Measurements from ENCODE around the gene BEND4.
"Not testable (repeated sequence)": the region's sequence is repeated elsewhere in the genome, so short reads cannot be mapped to it uniquely, and the experiment has no call there.

The BEND4 gene

DNA sequence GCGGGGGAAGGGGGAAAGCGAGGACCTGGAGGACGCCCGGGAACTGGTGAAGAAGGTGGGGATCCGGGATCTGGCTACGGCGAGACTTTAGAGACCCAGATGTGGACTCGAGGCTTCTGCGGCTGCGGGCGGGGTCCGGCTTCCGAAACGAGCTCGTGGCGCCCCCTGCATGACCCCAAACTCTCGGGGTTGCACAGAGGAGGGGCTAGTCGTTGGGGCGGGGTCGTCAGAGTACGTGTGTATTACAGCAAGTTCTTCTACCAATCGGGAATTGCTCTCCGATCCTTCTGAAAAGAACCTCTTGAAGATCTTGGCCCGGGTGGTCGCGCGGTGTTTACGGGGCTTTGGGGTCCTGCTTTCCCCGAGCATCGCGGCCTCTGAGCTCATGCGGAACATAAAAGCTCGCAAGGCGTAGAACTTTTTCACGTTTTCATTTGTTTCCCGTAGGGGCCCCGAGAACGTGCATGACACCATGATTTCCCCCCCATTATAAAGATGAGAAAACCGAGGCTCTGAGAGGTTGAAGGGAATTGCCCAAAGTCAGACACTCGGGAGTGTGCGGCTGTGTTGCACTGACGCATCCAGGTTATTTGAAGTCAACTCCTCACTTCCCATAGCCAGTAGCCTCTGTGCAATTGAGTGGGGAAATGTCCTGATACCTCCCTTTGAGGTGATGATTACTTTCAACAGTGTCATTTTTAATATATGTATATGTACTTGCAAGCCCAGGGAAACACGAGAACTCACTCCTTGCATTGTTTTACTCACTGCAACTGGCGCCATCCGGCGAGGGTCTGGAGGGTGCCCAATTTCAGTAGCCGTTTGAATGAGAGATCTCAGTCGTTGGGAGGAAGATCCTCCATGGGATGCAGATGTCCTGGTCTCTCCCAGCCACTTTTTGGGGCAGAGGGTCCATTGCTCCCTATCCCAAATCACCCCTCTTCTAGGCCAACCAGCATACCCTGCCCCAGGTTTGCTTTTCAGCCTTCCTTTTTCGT, at the start of gene BEND4:
TSS of gene BEND4 (minus strand) at position 149 of the 998 bp plus-strand sequence. CDS start 512 bp downstream, outside the sequence.
- no peak for DNase-seq

DNA sequence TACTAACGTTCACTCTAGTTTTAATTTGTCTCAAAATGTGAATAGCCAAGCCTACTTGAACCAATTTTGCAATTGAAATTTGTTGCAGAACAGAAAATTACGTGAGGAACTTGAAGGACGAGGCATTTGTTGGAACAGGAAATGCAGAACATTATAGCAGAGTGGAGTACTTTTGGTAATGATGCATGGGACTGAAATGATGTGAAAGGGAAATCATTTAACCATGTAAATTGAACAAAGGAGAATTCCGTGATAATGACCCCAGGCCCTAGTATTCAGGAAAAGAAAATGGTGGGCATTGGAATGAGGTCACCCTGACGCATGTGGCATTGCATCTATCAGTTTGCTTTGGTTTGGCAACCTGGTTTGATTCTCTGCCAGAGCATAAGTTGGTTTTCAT, 44.9 kb upstream of the BEND4 start:
- no peak for DNase-seq

DNA sequence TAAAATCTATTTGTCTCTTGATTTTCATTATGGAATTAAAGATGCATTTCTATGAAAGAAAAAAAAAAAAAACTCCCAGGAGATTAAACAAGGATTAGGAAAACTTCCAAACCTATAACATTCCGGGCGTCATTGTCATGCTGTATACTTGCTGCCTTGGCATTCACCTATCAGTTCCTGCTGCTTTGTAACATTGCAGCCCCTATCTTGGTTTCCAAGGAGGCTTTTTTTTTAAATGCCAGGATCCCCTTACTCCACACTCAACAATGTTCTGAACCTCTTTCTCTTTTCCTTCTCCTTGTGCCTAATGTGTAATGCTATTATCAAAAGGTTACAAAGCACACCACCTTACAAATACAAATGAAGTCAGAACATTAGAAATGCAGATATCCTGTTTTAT, 20.5 kb upstream of the BEND4 start:
- DNase-seq, result no peak

DNA sequence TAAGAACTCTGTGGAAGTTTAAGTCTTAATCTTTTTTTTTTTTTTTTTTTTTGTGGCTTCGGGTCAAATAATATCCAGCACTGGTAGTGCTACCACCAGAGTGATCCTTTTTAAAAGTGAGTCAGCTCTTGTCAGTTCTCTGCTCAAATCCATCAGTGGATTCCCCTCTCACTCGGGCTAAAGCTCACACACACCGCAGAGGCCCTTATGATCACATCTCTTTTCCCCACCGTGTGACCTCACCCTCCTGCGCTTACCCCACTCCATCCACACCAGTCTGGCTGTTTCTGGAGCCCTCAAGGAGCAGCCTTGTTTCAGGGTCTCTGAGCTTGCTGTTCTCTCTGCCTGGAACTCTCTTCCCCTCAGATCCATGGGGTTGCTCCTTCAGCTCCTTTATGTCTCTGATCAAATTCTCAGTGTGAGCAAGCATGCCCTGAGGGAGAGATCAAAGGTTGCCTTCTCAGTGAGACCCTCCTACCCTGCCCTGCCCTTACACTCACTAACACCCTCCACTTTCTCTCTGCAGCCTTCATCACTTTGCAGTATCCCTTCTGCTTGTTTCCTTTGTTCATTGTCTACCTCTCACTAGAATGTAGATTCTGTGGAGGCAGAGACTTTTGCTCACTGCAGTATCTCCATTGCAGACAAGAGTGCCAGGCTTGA, 19.8 kb upstream of the BEND4 start:
- no peak for DNase-seq

DNA sequence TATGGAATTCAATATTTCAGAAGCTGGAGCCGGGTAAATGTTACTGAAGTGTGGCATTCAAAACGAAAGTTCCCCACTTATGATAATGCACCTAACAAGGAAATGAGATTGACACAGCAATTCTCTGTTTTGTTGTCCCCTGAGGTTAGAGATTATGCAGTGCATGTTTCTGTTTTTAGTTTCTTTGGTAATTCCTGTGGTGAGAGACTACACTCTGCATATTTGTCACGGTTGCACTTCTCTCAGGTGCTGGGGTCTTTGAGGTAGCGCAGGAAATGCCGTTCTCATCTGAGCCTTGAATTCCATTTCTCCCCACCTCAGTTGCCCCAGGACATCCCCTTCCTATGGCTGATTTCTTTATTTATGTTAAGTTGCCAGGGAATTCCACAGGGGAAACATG, 15.3 kb upstream of the BEND4 start:
- no peak for DNase-seq

DNA sequence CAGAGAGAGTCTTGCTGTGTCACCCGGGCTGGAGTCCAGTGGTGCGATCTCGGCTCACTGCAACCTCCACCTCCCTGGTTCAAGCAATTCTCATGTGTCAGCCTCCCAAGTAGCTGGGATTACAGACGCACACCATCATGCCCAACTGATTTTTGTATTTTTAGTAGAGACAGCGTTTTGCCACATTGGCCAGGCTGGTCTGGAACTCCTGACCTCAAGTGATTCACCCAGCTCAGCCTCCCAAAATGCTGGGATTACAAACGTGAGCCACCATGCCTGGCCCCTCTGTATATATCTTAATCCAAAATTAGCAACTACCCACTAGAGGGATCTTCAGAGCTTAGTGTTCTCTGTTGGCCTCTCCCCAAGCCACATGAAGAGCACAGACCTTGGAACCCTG, 13.7 kb upstream of the BEND4 start:
- not testable (repeated sequence) for DNase-seq

DNA sequence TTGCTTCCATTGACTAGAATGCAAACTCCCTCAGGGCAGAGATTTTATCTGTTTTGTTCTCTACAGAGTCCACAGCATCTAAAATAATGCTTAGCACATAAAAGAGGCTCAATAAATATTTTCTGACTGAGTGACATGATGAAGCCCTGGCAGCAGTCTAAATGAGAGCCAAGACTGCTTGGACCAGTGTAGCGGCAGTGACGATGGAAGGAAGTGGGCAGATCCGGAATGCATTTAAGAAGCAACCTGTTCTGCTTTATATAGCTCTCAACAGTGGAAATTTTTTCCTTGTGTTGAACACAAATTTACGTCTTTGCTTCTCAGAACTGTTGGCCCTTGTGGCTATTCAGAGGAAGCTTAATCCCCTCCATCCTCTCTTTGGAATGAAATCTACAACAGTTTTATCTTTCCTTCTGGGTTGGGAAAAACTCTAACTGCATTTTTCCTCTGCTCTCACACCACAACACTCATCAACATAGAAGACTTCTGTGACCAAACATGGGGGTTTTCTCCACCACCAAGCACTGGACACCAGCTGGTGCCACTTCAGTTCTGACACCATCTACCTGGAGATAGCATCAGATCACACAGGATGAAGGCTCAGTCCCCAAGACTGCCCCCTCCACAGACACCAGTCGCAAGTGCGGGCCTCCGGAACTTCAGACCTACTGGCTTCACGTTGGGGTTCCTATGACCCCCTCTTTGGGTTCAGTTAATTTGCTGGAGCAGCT, 7.0 kb upstream of the BEND4 start:
- DNase-seq, result no peak

DNA sequence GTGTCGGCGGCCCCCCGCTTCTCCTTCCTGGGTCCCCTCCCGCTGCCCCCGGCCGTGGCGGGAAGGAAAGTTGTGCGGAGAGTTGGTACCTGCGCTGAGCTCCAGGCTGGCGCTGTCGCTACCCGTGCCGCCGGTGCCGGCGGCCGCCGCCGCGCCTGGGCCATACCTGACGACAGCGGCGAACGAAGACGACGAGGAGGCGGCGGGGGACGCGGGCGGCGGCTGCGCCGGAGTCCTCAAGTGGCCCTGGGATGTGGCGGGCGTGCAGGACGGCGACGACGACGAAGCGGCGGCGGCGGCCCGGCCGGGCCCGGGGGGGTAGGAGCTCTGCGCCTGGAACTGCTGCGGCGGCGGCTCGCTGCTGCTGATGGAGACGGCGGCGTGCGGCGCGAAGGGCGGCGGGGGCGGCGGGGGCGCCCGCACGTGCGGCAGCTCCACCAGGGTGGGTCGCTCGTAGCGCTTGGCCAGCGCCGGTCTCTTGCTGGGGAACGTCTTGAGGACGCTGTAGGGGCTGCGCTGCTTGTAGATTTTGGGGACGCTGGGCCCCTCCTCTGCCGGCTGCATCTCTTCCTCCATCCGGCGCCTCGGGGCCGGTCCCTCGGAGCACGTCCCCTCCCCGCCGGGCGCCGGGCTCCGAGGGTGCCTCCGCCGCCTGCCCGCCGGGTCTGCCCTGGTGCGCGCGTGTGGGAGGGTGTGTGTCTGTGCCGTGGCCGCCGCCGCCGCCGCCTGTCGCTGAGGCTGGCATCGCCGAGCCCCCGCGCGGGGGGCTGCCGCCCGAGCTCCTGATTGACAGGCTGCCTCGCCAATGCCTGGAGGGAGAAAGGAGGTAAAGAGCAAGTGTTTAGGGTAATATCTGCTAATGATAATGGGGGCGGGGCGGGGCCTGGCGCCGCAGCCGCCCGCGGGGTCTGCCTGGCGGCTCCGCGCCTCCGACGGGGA, 618 bp downstream of the BEND4 start:
- DNase-seq, result no peak

DNA sequence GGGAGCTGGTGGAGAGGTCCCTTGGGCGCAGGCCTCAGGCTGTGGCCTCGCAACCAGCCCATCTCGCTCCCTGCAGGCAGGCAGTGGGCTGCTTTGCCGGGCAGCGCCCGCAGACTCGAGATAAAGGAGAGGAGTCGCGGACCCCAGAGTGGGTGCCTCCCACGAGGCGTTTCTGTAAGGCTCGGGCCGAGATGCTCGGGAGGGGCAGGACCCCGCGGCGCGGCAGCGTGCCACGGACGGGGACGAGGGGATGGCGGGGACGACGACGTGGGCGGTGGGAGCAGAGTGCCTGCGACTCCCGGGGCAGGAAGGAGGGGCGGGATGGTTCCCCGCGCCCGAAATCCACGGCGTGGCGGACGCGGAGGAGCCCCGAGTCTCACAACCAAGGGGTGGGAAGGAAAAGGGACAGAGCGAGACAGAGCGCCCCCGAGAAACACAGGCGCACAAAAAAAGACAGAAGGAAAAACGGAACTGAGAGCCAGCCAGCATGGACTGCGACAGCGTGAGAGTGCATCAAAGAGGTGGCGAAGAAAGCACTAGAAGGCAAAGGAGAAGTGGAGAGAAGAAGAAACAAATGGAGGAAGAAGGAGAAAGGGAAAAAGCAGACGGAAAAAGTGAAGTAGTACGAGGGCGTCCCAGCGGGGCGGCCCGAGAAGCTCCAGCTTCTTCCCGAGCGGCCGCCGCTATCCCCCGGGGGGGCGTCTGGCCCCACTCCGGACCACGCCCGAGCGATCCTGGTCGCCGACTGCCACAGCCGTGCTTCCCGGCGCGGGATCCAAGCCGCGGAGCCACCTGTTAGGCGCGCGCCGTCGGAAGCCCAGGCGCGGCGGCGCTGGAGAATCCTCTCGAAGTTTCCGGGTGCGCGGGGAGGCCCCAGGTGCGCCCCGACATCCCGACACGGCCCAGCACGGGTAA, 1.5 kb downstream of the BEND4 start:
- no peak for DNase-seq

DNA sequence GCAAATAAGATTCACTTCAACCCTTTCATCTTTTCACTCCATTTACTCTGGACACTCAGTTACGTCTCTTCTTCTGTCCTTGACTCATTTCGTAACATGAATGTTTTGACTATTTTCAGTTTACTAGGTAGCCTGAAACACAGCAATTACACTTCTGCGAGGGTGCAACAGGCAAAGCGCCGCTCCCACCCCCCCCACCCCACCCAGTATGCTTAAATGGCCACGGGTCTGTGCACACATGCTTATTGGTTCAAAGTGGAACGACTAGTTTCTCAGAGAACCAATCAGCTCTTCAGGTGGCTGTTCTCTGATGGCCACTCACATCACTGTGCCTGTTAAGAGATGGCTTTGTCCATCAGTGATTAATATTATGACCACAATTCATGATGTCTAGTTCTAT, 3.5 kb downstream of the BEND4 start:
- DNase-seq, result no peak

DNA sequence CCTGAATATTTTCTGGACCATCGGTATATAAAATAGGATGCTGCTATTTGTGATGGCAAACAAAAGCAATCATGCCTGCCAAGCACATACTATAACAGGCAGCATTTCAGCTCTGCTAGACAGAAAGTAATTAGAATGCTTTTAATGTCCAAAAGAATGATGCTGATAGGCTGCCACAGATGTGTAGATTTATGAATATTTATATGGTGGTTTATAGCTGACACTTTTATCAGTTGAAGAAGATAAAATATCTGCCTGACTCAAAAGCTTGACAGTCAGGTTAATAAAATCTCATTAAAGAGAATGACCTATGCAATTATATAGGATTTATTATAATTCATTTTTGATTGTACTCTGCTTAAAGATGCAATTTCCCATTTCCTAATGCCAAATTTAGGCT, 4.0 kb downstream of the BEND4 start:
- DNase-seq, result no peak

DNA sequence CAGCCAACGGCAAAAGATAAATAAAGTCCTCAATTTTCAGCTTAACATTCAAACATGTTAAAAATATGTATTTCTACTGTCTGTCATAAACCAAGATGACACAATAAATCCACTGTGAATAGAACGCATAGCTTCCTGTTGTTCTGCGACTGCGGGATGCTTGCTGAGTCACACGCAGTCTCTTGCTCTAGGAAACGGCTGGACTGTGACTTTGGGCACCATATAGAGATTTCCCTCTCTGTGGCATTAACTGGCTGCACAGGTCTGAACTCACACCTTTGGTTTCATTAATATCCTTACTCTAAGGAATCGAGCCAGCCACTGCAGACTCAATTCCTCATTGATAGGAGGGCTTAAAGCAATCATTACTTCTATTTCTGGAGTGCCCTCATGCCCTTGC, 8.4 kb downstream of the BEND4 start:
- no peak for DNase-seq

DNA sequence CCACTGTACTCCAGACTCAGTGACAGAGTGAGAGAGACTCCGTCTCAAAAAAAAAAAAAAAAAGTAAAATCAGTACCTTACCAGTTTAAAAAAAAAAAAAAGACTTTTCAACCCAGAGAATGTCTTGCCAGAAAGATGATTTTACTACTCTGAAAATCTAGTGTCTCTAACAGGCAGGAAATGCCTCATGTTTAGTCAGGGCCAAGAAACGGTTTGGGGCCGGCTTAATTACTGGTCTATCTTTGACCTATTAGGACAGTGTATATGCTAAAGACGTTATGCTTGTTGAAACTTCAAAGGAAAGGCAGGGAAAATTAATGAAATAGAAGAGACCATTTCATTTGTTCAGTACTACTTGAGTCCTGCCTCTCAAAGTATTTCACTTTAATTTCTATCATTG, 9.9 kb downstream of the BEND4 start:
- DNase-seq, result no peak

DNA sequence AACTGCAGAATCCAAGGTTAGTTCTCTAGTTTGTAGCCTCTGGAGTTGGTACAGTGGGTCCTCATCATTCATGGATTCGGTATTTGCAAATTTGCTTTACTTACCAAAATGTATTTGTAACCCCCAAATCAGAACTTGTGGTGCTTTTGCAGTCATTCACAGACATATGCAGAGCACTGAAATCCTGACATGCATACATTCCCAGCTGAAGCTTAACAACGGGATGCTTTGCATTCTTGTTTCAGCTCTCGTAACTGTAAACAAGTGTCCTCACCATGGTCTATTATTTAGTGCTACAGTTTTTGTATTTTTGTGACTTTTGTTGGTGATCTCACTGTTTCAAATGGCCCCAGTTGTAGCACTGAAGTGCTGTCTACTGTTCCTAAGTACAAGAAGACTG, 16.1 kb downstream of the BEND4 start:
- DNase-seq, result no peak

DNA sequence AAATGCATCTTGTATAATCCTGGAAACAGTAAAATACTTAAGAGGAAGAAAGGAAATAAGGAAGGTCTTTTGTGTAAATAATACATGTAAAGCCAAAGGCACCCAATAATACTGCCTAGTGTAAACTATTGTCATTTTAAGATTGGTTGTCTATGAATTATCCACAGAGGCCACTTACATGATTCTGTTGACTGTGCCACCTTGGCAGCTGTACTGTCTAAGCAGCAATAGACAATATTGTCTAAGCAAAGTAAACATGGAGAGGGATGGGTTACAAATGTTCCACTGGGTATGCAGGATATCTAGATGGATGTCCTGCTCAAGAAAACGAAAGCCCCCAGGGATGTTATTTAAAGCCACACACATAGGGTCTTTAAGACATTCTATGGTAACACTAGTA, 19.4 kb downstream of the BEND4 start:
- DNase-seq, result no peak

DNA sequence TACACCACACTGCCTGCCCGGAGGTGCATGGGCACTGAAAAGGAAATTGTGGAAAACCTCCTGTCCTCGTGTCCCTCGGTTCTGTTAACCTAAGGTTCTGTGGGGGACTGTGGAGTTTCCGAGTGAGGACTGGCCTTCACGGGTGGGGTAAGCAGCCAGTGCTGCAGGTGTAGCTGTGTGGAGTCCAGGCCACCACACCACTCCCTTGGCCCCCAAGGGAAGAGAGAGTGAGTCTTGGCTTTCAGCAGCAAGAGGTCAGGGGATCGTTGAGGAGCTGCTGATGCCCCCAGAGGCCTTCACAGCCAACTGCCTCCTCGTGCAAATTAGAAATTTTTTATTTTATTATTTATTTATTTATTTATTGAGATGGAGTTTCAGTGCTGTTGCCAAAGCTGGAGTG, 20.4 kb downstream of the BEND4 start:
- DNase-seq, result no peak

DNA sequence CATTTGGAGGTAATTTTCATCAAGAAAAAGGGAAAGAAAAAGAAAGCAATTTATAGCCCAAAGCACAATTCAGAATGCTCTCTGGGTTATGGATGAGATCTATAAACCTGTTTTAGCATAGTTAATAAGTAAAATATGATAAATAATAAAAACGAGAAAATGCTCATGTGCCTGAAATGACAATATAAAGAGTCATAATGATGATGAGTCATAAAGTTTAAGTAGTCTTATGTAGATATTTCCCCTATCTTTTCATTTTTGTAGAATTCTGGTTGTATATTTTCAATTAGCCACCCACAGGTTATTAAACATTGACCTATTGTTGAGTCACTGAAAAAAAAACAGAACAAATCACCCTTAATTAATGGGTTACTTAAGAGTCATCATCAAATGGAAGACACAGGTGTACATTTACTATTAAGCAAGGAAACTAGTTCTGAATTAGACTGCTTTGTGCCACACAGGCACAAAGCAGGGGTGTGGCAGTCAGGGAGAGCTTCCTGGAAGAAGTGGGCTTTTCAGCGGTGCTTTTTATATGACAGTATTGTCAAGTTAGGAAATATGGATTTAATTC, 29.3 kb downstream of the BEND4 start:
- DNase-seq, result no peak

DNA sequence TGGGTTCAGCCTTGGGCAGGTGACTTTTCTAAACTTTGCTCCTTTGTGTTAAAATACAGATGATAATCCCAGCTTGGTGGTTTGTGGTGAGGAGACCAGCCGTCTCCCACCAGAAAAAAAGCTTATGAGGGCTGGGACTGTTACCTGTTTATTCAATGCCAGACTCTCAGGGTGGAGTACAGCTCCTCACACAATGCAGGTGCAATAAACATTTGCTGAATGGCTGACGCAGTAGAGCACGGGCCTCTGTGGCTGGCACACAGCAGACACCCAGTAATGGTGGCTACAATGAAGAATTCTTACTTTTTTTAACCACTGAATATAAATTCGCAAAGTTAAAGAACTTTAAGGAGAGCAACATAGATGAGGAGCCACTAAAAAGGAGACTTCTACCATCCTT, 30.2 kb downstream of the BEND4 start:
- no peak for DNase-seq

DNA sequence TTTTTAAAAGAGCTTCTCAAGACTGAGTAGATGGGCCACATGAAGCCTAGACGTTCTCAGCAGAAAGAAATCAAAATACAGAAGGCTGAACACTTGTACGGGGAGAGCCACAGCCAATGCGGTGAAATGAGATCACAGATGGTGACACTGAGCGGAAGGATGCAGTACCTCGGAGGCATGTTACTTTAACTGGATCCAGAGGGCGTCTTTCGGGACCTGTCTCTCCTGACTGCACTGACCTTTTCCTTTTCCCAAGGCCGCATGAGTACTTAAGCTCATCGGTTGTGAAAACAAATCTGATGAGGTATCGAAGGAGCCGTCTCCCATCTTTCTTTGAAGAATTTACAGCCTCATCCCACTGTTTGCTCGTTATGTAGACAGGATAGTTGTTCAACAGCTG, 32.6 kb downstream of the BEND4 start:
- no peak for DNase-seq

DNA sequence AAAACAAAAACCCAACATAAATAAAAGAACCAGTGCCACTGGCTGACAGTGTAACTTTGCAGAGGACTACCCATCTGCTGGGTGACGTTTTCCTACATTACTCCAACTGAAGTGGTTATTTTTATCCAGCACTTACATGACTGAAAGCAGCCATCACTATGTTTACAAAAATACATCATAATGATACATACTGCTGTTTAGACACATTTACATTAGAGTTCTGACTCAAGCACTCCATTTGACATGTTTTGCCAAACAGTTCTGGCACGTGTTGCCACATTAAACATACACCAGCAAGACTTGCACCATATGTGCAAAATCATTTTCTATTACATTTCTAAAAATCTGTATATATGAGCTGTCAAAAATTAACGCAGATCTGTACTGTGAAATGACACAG, 39.6 kb downstream of the BEND4 start:
- DNase-seq, result no peak

DNA sequence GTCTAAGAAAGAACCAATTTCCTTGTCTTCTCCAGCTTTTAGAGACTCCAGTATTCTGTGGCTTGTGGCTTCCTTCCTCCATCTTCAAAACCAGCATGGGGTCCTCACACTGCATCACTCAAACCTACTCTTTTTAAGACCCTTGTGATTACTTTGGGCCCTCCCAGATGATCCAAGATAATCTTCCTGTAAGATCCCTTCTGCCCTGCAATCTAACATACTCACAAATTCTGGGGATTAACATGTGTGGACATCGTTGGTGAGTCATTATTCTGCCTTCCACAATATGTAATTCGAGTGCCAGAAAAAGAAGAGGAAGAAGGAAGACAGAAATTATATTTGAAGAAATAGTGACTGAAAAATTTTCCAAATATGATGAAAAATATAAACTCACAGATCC, 47.9 kb downstream of the BEND4 start:
- no peak for DNase-seq

All from midbrain (tissue), 1 donor.